ENCODE data around the gene SLC38A10. TPM values are rescaled to one million over a fixed set of nuclear protein-coding genes. Genes with fewer than 3 reads are reported as not detected.

SLC38A10 gene
- total RNA-seq, 1 donor from 2014 or later: 116 TPM

DNA sequence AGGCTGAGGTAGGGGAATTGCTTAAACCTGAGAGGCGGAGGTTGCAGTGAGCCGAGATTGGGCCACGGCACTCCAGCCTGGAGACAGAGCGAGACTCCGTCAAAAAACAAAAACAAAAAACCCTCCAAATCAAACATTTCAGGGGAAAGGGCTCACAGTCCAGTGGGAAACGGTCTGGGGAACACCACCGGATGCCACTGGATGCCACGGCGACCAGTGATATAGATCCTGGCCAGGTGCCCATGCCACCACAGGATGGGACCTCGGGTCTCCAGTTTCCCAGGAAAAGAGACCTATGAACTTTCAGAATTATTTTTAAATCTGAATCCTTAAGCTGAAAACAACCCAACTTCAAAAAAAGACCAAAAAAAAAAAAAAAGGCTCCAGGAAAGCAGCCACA lies 84.6 kb downstream of the SLC38A10 start:
- Mint-ChIP-seq H3K4me3 (ENCODE audit: unreplicated experiment) (no peak overlapping the region), H3K9me3 (ENCODE audit: low read depth) (no peaks in the 10 kb centered on the region), H3K27me3 (ENCODE audit: low read depth) (no peaks in the 10 kb centered on the region), H3K4me1 (ENCODE audit: low read depth) (peaks cover 17% of the 10 kb centered on the region), H3K36me3 (ENCODE audit: low read depth) (peaks cover 1% of the 10 kb centered on the region), H3K27ac (ENCODE audit: unreplicated experiment) (no peak overlapping the region)
- no peak for DNase-seq (ENCODE audit: low spot score)
- TF ChIP-seq, protein P1, sequence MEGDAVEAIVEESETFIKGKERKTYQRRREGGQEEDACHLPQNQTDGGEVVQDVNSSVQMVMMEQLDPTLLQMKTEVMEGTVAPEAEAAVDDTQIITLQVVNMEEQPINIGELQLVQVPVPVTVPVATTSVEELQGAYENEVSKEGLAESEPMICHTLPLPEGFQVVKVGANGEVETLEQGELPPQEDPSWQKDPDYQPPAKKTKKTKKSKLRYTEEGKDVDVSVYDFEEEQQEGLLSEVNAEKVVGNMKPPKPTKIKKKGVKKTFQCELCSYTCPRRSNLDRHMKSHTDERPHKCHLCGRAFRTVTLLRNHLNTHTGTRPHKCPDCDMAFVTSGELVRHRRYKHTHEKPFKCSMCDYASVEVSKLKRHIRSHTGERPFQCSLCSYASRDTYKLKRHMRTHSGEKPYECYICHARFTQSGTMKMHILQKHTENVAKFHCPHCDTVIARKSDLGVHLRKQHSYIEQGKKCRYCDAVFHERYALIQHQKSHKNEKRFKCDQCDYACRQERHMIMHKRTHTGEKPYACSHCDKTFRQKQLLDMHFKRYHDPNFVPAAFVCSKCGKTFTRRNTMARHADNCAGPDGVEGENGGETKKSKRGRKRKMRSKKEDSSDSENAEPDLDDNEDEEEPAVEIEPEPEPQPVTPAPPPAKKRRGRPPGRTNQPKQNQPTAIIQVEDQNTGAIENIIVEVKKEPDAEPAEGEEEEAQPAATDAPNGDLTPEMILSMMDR (IDR thresholded peaks at IDR 0.05): no peak

DNA sequence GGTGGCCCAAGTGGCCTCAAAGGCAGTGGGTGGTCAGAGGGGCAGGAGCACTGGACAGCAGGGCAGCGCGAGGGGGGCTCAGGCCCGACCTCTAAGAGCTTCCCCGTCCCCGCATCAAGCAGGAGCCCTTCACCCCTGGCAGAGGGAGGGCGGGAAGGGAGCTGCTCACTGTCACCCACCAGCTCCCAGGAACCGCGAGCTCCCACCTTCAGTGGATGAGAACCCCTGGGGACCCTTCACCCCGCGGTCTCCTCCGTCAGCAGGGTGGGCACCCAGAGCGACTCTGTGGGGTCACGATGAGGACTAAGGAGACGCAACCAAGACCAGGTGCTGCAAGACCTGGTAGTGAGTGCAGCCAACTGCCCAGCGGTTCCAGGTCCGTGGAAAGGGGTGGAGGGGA lies 86.0 kb downstream of the SLC38A10 start:
- peaks cover 1% of the 10 kb centered on the region for H3K36me3 Mint-ChIP-seq (ENCODE audit: low read depth)
- DNase-seq (ENCODE audit: low spot score): no peak
- no peaks in the 10 kb centered on the region for H3K9me3 Mint-ChIP-seq (ENCODE audit: low read depth)
- no peak overlapping the region for H3K4me3 Mint-ChIP-seq (ENCODE audit: unreplicated experiment)
- H3K4me1 Mint-ChIP-seq (ENCODE audit: low read depth): peaks cover 17% of the 10 kb centered on the region
- H3K27me3 Mint-ChIP-seq (ENCODE audit: low read depth): no peaks in the 10 kb centered on the region
- TF ChIP-seq, protein P1 (IDR thresholded peaks at IDR 0.05): no peak
- no peak overlapping the region for H3K27ac Mint-ChIP-seq (ENCODE audit: unreplicated experiment)

DNA sequence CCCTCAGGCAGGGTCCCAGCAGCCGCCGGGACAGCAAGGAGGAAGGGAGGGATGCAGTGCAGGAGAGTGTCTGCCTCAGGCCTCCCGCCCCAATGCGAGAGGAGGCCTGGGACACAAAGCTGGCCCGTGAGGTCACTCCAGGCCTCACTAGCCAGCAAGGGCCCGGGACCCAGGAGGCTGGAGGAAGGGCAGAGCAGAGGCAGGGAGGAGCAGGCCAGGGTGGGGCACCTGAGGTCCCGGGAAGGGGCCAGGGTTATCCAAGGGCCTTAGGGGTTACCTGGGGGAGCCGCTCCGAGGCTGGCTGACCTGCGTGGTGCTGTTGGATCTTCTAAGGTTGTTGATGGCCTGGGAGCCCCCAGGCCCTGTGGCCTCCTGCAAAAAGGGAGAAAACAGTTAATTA lies 86.5 kb downstream of the SLC38A10 start:
- peaks cover 1% of the 10 kb centered on the region for H3K36me3 Mint-ChIP-seq (ENCODE audit: low read depth)
- peaks cover 17% of the 10 kb centered on the region for H3K4me1 Mint-ChIP-seq (ENCODE audit: low read depth)
- H3K27ac Mint-ChIP-seq (ENCODE audit: unreplicated experiment): no peak overlapping the region
- H3K9me3 Mint-ChIP-seq (ENCODE audit: low read depth): no peaks in the 10 kb centered on the region
- no peaks in the 10 kb centered on the region for H3K27me3 Mint-ChIP-seq (ENCODE audit: low read depth)
- no peak overlapping the region for H3K4me3 Mint-ChIP-seq (ENCODE audit: unreplicated experiment)
- DNase-seq (ENCODE audit: low spot score): no peak
- TF ChIP-seq, protein P1 (IDR thresholded peaks at IDR 0.05): no peak

DNA sequence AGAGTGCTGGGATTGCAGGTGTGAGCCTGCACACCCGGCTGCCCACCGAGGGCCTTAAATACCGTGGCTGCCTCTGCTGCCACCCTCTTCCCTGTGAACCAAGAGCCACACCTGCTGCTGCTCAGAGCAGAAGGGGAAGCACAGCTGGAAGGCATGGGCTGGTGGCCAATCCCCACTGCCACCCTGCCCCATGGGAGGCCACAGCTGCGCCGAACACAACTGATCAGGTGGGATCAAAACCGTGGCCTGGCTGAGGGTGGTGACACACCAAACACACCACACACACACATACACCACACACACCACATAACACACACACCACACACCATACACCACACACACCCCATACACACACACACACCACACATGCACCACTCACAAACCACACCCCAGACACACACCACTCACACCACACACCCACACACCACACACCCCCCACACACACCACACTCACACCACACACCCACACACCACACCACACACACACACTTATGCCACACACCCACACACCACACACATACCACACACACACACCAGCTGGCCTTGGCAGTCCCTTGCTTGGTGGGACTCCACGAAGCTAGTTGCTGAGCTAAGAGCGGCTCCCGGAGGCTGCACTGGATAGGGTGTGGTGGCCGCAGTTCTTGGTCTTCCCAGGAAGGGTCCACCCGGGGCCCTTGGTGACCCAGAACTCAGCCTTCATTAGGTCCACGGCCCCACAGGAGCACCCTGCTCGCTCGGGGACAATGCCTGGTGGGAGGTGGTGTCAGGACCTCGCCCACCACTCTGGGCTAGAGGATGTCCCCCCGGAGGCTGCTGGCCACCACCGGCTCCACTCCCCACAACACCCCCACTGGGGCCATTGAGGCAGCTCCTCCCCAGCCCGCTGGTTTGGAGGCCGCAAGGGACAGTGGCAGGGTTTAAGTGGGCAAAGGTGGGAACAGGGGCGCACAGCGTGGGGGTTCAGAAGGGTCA lies 87.2 kb downstream of the SLC38A10 start:
- Mint-ChIP-seq H3K4me3 (ENCODE audit: unreplicated experiment) (no peak overlapping the region), H3K36me3 (ENCODE audit: low read depth) (peaks cover 1% of the 10 kb centered on the region), H3K9me3 (ENCODE audit: low read depth) (no peaks in the 10 kb centered on the region), H3K27me3 (ENCODE audit: low read depth) (no peaks in the 10 kb centered on the region), H3K4me1 (ENCODE audit: low read depth) (peaks cover 17% of the 10 kb centered on the region), H3K27ac (ENCODE audit: unreplicated experiment) (no peak overlapping the region)
- DNase-seq (ENCODE audit: low spot score): no peak
- TF ChIP-seq, protein P1 (IDR thresholded peaks at IDR 0.05): no peak

DNA sequence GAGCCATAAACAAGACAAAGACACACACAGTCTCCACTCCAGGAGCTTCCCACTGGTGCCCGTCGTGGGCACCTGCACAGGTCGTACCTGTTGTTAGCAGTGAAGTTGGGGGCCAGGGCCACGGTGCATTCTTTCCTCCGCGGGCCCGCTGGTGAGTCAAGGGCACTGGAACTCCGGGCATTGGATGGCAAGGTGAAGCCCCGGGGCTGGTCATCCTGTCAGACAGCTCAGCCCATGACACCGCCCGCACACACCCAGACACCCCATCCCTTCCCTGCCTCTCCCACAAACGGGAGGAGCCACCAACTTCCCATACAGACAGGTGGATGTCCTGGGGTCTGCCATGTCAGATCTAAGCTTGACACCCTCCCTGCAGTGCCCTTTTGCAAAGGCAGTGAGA lies 88.5 kb downstream of the SLC38A10 start:
- Mint-ChIP-seq H3K9me3 (ENCODE audit: low read depth) (no peaks in the 10 kb centered on the region), H3K4me1 (ENCODE audit: low read depth) (peaks cover 17% of the 10 kb centered on the region), H3K4me3 (ENCODE audit: unreplicated experiment) (no peak overlapping the region), H3K36me3 (ENCODE audit: low read depth) (no peaks in the 10 kb centered on the region), H3K27me3 (ENCODE audit: low read depth) (no peaks in the 10 kb centered on the region), H3K27ac (ENCODE audit: unreplicated experiment) (no peak overlapping the region)
- DNase-seq (ENCODE audit: low spot score): no peak
- TF ChIP-seq, protein P1 (IDR thresholded peaks at IDR 0.05): no peak
